GM18519 (cell line): ENCODE data around the gene IL2RA.

Experiments
- ATAC-seq: cut with Tn5 transposase; IDR thresholded peaks from one replicate; pipeline ENCODE4 v1.9.1; 2021; ENCODE audit warnings: mild to moderate bottlenecking, moderate library complexity; ENCODE audit not compliant: unreplicated experiment, low FRiP score

Gene IL2RA

DNA sequence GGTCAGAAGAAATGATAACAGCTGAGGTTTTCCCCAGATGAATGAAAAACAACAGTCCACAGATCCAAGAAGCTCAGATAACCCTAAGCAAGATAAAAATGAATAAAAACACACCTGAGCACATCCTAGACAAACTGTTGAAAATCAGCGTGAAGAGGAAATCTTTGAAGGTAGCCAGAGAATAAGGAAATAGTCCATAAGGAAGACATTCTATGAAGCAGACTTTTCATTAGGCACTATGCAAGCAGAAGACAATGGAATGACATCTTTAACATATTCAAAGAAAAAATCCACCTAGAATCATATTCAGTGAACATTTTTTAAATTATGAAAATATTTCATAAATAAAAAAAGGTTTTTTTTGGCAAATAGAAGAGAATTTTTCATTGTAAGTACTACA, 69.8 kb downstream of the IL2RA start:
- no peak for ATAC-seq

DNA sequence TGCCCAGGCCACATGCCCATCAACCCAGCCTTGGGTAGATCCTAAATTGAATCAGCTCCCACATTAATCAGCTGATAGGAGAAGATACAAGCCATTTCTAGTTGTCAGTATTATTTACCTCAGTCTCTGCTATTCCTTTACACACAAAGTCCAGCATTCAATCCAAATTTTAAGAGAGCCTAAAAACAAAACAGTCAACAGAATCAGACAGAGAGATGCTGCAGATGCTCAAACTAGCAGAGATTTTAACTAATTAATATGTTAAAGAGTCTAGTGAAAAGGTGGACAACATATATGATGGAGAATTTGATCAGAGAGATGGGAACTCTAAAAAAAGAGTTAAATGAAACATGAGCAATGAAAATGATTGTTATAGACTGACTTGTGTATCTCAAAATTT, 70.5 kb downstream of the IL2RA start:
- no peak for ATAC-seq

DNA sequence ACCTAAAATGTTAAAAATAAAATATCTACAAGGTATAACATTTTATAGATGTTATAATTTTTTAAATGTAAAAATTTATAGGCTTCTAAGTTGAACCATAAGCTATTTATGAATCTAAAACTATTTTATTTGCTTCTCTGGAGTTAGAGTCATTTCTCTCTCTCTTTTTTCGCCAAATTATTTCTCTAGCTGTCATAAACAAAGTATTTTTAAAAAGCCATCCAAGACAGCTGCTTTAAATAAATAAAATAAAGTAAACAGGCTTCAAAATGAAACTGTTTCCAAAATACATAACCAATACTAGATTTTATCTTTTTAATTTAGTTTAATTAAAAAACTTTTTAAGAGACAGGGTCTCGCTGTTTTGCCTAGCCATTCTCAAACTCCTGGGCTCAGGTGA, 72.4 kb downstream of the IL2RA start:
- no peak for ATAC-seq

DNA sequence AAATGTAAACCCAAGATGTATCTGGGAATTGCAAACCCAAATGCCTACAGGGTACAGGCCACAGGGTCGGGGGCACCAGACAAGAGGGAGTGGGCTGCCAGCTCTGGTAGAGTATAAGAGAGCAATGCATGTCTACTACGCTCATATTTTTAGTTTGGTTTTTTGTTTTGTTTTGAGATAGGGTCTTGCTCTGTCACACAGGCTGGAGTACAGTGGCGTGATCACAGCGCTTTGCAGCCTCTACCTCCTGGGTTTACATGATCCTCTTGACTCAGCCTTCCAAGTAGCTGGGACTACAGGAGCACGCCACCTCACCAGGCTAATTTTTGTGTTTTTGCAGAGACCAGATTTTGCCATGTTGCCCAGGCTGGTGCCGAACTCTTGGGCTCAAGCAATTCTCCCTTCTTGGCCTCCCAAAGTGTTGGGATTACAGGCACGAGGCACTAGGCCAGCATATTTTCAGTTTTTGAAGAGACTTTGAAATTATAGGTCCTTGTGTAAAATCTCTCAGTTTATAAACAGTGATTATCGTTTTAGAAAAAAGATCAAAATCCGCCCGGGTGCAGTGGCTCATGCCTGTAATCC, 73.7 kb downstream of the IL2RA start:
- ATAC-seq = no peak

DNA sequence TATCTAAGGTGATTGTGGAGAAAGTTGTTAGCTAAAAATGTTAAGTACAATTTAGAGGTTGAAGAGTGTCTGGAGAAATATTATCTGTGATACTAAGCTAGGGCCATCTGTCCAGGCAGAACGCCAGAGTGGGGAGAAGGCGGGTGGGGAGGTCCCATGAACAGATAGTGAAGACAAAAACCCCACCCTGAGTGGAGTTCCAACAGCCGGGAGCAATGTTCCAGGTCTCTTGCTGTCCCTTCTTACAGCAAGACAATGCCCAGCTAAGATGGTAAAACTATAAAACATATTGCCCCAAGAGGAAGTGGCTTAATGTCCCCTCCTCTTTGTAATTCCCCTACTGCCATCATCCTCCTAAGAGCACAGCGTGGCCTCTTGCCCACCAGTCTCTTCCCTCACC, 74.4 kb downstream of the IL2RA start:
- no peak for ATAC-seq

DNA sequence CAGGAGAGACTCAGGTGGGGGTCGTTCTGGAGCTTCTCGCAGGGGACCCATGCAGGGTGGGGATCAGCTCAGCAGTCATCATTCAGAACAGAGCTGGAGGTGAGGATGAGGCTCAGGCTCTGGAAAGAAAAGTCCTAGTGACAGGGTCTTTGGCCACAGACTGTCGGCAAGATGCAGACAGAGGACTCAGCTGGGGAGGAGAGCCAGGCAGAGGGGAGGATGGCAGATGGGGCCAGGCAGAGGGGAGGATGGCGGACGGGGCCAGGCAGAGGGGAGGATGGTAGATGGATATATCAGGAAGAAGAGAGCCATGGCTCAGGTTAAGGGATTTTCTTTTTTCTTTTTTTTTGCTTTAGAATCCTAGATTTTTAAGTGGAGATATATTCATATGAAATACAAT, 77.1 kb downstream of the IL2RA start:
- no peak for ATAC-seq

DNA sequence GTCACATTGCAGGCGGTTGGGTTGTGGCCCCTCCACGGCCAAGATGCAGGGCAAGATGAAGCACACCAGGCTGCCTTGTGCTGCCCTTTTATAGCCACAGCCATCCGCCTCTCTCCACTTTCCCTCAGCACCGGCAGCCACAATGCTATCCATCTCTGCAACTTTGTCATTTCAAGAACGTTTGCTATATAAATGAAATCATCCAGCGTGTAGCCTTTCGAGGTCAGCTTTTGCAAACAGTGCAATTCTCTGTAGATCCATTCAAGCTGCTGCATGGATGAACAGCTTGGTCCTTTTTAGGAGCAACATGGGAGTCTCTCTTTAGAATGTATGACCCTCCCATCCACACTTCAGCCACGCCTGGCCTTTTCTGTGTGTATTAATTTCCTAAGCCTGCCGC, 78.4 kb downstream of the IL2RA start:
- no peak for ATAC-seq

DNA sequence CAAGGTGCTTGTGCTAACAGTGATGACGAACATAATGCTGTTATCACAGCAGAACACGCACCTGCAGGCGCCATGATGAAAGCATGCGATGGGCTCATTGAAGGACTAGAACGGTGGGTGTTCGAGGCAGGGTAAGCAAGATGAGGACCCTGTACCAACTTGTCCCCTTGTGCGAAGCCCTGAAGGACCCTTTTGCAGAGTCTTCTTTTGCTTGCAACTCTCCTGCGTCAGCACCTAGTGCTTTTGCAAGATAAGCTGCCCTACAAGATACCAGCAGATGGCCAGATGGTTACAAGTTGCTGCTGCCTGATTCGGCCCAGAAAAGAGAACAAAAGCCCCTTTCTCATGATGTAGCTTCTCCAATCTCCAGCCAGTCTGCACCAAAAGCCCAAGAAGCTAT, 80.6 kb downstream of the IL2RA start:
- ATAC-seq = no peak

DNA sequence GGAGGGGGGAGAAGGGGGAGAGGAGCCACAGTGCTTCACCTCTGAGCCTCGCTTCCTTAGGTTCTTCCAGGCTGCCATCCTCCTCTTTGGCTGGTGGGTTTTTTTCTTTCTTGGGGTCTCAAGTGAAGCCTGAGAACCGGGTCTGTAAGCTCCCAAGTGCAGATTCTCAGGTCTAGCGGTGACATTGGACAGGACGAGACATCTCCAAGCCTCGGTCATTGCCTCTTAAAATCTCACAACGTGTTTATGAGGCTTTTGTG, 84.0 kb downstream of the IL2RA start:
- no peak for ATAC-seq

DNA sequence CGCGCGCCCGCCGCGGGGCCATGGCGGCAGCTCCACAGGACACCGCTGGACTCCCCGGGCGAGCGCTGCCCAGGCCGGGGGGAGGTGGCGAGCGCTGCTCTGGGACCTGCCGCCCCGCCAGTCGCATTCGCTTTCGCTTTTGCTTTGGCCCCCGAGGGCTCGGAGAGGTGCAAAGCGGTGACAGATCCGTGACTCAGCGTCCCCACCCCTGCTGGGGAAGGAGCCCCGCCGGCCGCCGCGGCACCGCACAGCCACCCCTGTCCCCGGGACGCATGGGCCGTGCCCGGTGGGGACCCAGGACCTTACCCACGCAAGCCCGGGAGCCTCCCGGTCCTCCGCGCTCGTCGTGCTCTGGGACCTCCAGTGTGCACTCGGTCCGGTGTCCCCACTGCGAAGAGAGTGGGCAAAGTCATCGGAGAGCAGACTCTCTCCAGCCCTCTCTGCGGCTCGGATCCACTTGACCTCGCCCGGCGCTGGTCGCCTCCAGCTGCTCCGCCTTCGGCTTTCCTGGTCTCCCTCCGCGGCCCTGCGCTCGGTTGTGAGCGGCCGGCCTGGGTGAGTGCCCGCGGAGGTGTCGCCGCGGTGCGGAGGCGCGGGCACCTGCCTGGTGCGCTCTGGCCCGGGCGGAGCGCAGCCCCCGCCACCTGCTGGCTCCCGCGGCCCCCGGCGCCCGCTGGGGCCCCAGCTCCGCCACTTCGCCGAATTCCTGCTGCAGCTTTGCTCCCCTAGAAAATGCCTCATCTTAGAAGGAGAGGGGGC, 84.5 kb downstream of the IL2RA start, which contains the start of gene IL15RA:
IL15RA (minus strand) TSS at position 73 of the 759 bp plus-strand sequence; CDS start at position 22, 51 bp downstream.
- ATAC-seq = peak; percentile 36

DNA sequence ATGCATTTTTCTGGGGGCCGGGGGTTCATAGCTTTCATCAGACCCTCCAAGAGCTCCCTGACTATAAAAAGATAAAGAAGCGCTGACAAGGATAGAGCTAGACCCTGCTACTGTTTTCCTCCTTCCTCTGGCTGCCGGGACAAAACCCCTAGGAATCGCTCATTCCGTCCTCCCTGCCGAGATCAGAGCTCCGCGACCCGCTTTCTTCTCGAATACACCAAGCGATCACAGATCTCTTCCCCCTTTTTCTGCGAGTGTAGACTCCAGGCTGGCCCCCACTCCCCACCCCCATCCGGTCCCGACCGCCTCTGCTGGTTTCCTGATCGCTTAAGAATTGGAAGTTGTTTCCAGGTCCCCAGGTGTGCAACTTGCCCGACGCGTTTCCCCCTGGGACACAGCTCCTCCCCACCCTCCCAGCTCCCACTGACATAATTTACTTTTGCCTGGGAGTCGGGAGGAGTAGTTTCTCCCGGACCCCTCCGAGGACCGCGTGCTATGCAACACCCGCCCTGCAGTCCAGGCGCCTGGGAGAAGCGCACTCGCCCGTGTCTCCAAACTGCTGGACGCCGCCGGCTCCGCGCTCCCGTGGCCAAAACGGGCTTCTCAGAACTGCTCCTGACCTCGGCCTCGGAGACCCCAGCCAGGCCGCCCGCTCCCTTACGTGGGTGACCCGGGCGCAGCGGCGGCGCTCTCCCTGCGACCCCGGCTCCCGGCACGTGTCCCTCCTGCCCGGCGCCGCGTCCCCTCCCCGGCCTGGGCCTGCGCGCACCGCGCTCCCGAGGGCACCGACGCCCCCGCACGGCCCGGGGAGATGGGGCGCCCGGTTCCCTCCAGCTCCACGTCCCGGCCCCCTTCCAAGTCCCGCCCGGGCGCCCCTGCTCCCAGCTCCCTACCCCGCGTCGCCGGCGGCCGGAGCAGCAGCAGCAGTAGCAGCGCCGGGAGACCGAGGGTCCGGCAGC, 85.4 kb downstream of the IL2RA start:
- ATAC-seq = peak; percentile 4

DNA sequence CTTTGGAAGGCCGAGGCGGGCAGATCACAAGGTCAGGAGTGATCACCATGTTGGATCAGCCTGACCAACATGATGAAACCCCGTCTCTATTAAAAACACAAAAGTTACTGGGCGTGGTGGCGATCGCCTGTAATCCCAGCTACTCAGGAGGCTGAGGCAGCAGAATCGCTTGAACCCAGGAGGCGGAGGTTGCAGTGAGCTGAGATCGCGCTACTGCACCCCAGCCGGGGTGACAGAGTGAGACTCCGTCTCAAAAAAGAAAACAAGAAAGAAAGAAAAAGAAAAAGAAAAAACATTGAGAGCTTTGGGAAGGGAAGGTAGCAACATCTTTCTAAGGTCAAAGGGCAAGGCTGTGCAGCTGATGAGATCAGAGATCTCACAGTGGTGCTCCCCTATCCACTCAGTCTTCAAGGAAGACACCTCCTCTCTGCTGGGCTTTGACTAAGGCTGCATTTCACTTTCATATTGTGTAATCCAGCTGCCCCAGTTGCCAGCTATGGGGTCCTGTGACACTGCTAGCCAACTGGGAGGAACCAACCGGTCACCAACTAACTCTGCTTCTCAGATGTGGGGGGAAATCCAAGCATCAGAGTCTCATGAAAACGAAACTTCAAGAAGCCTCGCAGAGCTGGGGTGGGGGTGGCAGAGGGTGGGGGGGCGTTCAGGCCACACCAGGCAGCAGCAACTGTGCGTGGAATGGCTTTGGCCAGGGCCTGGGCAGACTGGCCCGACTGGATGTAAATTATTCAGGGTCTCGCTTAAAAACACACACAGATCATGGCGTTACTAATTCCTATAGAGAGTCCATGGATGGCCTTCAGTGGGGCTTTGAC, 86.3 kb downstream of the IL2RA start:
- peak; percentile 59 for ATAC-seq

DNA sequence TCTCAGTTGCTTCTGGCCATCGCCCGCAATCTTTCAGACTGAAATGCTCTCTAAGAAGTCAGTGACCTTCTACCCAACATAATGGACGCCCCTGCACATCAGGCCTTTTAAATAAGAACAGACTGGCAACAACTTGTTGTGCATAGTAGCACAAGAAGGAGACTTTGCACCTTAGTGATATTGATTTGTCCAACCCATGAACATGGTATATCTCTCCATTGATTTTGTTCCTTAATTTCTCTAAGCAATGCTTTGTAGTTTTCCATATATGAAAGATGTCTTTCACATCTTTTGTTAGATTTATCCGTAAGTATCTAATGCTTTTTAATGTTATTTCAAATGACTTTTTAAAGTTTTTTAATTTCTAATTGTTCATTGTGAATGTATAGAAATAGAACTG, 89.1 kb downstream of the IL2RA start:
- no peak for ATAC-seq

DNA sequence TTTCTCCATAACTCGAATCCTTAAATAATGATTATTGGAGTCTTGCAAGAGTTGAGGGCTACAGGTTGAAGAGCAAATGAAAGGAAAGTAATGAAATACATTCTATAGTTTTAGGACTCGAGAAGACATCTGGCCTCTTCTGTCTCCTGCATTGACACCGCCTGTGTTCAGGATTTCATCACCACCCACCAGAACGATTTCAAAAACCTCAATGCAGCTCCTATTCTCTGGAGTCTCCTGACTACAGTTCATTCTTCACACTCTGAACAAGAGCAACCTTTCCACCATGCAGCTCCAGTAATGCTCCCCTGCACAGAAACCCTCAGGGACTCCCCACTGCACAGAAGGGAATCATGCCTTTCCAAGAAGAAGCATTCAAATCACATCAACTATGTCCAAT, 90.3 kb downstream of the IL2RA start:
- no peak for ATAC-seq

DNA sequence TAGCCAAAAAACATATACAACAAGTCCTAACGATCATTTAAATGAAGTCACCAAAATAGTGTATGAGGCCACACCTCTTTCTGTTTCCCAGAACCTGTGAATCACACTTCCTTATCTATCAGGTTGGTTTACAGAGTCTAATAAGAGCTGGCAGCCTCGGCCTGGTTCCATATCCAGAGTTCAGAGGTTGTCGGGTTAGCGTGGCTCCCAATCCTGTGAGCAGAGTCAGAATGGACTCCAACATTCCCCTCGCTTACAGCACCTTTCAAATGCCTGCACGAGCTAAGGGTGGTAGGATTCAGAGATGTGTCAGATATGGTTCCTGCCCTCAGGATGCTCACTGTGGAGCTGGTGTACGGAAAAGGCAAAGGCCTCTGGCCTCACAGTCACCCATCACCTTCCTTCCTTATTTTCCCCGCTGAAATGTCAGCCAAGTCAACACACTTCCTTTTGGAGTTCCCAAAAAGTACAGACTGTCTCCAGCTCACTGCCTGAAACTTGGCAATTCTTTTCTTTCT, 90.8 kb downstream of the IL2RA start:
- ATAC-seq = no peak

DNA sequence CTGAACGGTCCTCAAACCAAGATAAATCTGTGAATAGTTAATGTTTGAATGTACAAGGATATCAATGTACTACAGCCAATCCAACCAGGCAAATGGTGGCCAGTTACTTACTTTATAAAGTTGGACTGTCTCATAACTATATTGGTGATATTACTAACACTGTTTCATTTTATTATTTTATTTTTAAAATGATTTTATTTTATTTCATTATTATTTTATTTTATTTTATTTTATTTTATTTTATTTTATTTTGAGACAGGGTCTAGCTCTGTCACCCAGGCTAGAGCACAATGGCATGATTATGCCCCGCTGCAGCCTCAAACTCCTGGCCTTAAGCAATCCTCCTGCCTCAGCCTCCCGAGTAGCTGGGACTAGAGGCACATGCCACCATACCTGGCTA, 91.6 kb downstream of the IL2RA start:
- no peak for ATAC-seq

DNA sequence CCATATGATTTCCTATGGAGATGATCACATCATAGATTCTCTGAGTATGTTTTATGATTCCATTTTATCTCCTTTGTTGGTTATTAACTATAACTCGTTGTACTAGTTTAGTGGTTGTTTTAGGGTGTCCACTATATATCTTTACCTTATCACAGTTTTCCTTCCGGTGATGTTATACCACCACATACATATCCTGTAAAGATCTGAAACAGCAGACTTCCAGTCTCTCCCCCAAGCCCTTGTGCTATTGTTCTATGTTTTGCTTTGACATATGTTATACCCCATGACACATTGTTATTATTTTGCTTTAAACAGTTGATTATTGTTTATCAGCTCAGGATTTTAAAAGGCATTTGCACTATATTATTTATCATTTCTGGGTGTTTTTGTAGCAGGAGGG, 92.1 kb downstream of the IL2RA start:
- ATAC-seq = no peak

DNA sequence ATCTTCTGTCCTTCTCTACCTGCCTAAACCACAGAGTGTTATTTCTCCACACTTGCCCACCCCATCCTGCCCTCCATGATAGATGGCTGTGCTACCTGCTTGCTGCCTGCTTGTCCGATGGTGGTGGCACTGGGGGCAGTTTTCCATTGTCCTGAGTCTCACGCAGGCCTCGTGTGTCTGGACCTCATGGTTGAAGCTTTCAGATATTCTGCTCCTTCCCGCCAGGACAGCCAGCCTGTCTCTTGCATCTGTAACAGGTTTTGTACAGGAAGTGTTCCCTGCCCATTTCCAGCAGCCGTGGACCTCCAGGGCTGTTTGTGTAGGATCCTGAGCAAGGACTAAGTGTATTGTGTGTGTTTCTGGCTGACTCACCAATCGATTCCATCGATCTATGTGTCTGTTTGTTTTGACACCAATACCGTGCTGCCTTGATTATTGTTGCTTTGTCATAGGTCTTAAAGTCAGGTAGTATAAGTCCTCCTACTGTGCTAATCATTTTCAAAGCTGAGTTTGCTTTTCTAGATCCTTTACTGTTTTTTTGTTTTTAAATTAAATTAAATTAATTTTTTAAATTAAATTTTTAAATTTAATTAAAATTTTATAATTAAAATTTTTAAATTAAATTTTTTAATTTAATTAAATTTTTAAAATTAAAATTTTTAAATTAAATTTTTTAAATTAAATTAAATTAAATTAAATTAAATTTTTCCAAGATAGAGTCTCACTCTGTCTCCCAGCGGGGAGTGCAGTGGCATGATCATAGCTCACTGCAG, 93.3 kb downstream of the IL2RA start:
- ATAC-seq = no peak

DNA sequence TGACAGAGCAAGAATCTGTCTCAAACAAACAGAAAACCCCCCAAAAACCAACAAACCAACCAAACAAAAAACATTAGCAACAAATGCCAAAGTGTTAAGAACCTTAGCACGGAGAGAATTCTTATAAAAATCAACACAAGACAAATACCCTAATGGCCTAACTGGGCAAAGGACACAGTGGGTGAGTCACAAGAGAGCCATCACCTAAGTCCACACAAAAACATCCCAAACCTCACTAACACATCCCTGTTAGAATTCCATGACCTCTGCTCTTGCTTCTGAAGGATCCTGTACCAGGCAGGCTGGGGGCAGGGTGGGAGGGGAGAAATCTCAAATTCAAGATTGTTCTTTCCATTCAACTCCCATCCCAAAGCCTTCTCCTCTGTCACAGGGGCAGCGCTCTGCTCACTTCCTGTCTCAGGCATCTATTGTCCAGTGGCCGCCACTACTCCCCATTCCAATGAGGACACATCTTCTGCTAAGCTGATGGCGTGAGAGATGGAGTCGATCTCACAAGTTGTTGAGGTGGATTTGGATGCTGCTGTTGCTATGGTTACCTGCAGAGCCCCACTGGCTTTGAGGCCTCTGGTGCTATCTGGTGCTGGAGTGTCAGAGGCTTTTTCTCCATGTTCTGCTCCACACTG, 94.0 kb downstream of the IL2RA start:
- ATAC-seq = no peak
